ENCODE data around the gene STARD10. TPM values are rescaled to one million over a fixed set of nuclear protein-coding genes. Genes with fewer than 3 reads are reported as not detected.

Gene STARD10
- total RNA-seq, 2 donors from 2014 or later = 9.5 to 17.8 TPM

- no peaks in the 10 kb centered on the region for H3K9me3 Mint-ChIP-seq
- no peaks in the 10 kb centered on the region for H3K27me3 Mint-ChIP-seq
- no peaks in the 10 kb centered on the region for H3K36me3 Mint-ChIP-seq
- H3K4me3 Mint-ChIP-seq = no peak overlapping the region
- H3K27ac Mint-ChIP-seq = peak overlapping the region in 1 of 2 donors; percentile 31
- peaks cover 14 to 15% of the 10 kb centered on the region in 2 donors for H3K4me1 Mint-ChIP-seq (ENCODE audit: low read depth in 2 of 2)
- no peak for ATAC-seq
- DNase-seq (ENCODE audit: low spot score) = no peak
These were observed 26.4 kb downstream of the STARD10 start for GRCh38 chr11:72767203-72768062.

- Mint-ChIP-seq H3K36me3 (no peaks in the 10 kb centered on the region), H3K27ac (peak overlapping the region in 1 of 2 donors; percentile 31), H3K9me3 (no peaks in the 10 kb centered on the region), H3K4me1 (ENCODE audit: low read depth in 2 of 2) (peaks cover 21% of the 10 kb centered on the region in 2 donors), H3K4me3 (no peak overlapping the region), H3K27me3 (no peaks in the 10 kb centered on the region)
- ATAC-seq (no peak), DNase-seq (ENCODE audit: low spot score) (no peak)
These were observed 27.5 kb downstream of the STARD10 start for GRCh38 chr11:72766152-72766902.

GRCh38 chr11:72764503-72764902, 29.3 kb downstream of the STARD10 start:
- ATAC-seq = no peak
- Mint-ChIP-seq H3K4me3 (no peak overlapping the region), H3K27ac (peak overlapping the region in 1 of 2 donors; percentile 33), H3K36me3 (no peaks in the 10 kb centered on the region), H3K4me1 (ENCODE audit: low read depth in 2 of 2) (peaks cover 27 to 29% of the 10 kb centered on the region in 2 donors), H3K27me3 (no peaks in the 10 kb centered on the region), H3K9me3 (no peaks in the 10 kb centered on the region)
- no peak for DNase-seq (ENCODE audit: low spot score)

- Mint-ChIP-seq H3K27me3 (no peaks in the 10 kb centered on the region), H3K27ac (peak overlapping the region in 1 of 2 donors; percentile 94)
These were observed 30.0 kb downstream of the STARD10 start for GRCh38 chr11:72763823-72764222.

GRCh38 chr11:72762641-72763304, 31.1 kb downstream of the STARD10 start:
- Mint-ChIP-seq H3K4me3 (peak overlapping the region; percentile 63), H3K9me3 (no peaks in the 10 kb centered on the region), H3K27ac (peak overlapping the region; percentile 73 to 94), H3K27me3 (no peaks in the 10 kb centered on the region), H3K4me1 (ENCODE audit: low read depth in 2 of 2) (peaks cover 37 to 43% of the 10 kb centered on the region in 2 donors), H3K36me3 (no peaks in the 10 kb centered on the region)
- DNase-seq (ENCODE audit: low spot score) (peak; percentile 86), ATAC-seq (peak; percentile 88 to 93)

More at GRCh38 chr11:72763823-72764222, 30.0 kb downstream of the STARD10 start:
- ATAC-seq = no peak
- DNase-seq (ENCODE audit: low spot score) = no peak
- Mint-ChIP-seq H3K36me3 (no peaks in the 10 kb centered on the region), H3K4me1 (ENCODE audit: low read depth in 2 of 2) (peaks cover 32 to 34% of the 10 kb centered on the region in 2 donors), H3K4me3 (no peak overlapping the region), H3K9me3 (no peaks in the 10 kb centered on the region)

- H3K4me1 Mint-ChIP-seq (ENCODE audit: low read depth in 2 of 2) = peaks cover 37 to 48% of the 10 kb centered on the region in 2 donors
- H3K27ac Mint-ChIP-seq = peak overlapping the region in 1 of 2 donors; percentile 69
- no peak for DNase-seq (ENCODE audit: low spot score)
These were observed 33.1 kb downstream of the STARD10 start for GRCh38 chr11:72760539-72761405.

GRCh38 chr11:72759468-72759985, 34.3 kb downstream of the STARD10 start:
- no peak overlapping the region for H3K4me3 Mint-ChIP-seq
- no peak for ATAC-seq

More at GRCh38 chr11:72760539-72761405, 33.1 kb downstream of the STARD10 start:
- Mint-ChIP-seq H3K9me3 (no peaks in the 10 kb centered on the region), H3K4me3 (peak overlapping the region; percentile 32), H3K36me3 (no peaks in the 10 kb centered on the region), H3K27me3 (no peaks in the 10 kb centered on the region)
- no peak for ATAC-seq

GRCh38 chr11:72758690-72759389, 35.0 kb downstream of the STARD10 start:
- Mint-ChIP-seq H3K36me3 (no peaks in the 10 kb centered on the region), H3K4me1 (ENCODE audit: low read depth in 2 of 2) (peaks cover 36 to 48% of the 10 kb centered on the region in 2 donors), H3K27ac (peak overlapping the region in 1 of 2 donors; percentile 69), H3K4me3 (no peak overlapping the region), H3K27me3 (no peaks in the 10 kb centered on the region), H3K9me3 (no peaks in the 10 kb centered on the region)
- DNase-seq (ENCODE audit: low spot score) = no peak
- ATAC-seq = no peak

More at GRCh38 chr11:72759468-72759985, 34.3 kb downstream of the STARD10 start:
- DNase-seq (ENCODE audit: low spot score) = no peak
- Mint-ChIP-seq H3K36me3 (no peaks in the 10 kb centered on the region), H3K27ac (peak overlapping the region in 1 of 2 donors; percentile 69), H3K4me1 (ENCODE audit: low read depth in 2 of 2) (peaks cover 37 to 48% of the 10 kb centered on the region in 2 donors), H3K9me3 (no peaks in the 10 kb centered on the region), H3K27me3 (no peaks in the 10 kb centered on the region)

GRCh38 chr11:72758304-72758689, 35.5 kb downstream of the STARD10 start:
- Mint-ChIP-seq H3K36me3 (no peaks in the 10 kb centered on the region), H3K27me3 (no peaks in the 10 kb centered on the region), H3K4me3 (no peak overlapping the region), H3K4me1 (ENCODE audit: low read depth in 2 of 2) (peaks cover 32 to 42% of the 10 kb centered on the region in 2 donors), H3K27ac (peak overlapping the region in 1 of 2 donors; percentile 69), H3K9me3 (no peaks in the 10 kb centered on the region)
- DNase-seq (ENCODE audit: low spot score) = no peak
- ATAC-seq = no peak

GRCh38 chr11:72755713-72756285, 38.0 kb downstream of the STARD10 start:
- DNase-seq (ENCODE audit: low spot score) (no peak), ATAC-seq (no peak)
- peaks cover 30 to 35% of the 10 kb centered on the region in 2 donors for H3K4me1 Mint-ChIP-seq (ENCODE audit: low read depth in 2 of 2)
- H3K36me3 Mint-ChIP-seq = no peaks in the 10 kb centered on the region
- H3K27me3 Mint-ChIP-seq = no peaks in the 10 kb centered on the region
- peak overlapping the region; percentile 29 to 74 for H3K27ac Mint-ChIP-seq
- H3K4me3 Mint-ChIP-seq = no peak overlapping the region
- H3K9me3 Mint-ChIP-seq = no peaks in the 10 kb centered on the region

- H3K36me3 Mint-ChIP-seq = no peaks in the 10 kb centered on the region
- ATAC-seq = no peak
- H3K27me3 Mint-ChIP-seq = no peaks in the 10 kb centered on the region
- H3K4me3 Mint-ChIP-seq = no peak overlapping the region
- peaks cover 40% of the 10 kb centered on the region in 2 donors for H3K4me1 Mint-ChIP-seq (ENCODE audit: low read depth in 2 of 2)
- no peak overlapping the region for H3K27ac Mint-ChIP-seq
- no peak for DNase-seq (ENCODE audit: low spot score)
- no peaks in the 10 kb centered on the region for H3K9me3 Mint-ChIP-seq
These were observed 39.2 kb downstream of the STARD10 start for GRCh38 chr11:72754544-72755155.
